ENCODE measurements around the gene UCP2. TPM values are rescaled to one million over a fixed set of nuclear protein-coding genes. Genes with fewer than 3 reads are reported as not detected.

UCP2 gene
- total and polyA plus RNA-seq, 9 of the 15 experiments (the other 6 are each of a cell fraction or from before 2014, with no cell fraction given): 19.2 to 216 (median 87.9) TPM

DNA sequence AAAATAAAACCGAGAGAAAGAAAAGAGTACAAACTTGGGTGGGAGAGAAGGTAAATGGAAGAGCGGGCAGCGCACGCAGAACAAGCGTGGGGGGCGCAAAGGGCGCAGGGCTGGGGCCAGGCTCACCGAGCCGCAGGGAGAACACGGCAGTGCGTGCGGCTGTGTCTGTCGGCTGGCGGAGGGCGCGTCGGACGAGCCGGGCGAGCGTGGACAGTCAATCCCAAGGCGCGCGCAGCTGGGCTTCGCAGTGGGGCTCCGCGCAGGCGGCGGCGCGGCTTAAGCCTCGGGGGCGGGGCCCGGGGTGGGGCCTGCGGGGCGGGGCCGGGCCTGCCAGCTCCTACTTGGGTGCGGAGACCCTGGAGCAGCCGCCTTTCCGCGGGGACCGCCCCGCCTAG lies at the start of gene UCP2 (continued):
- no peak for TF ChIP-seq CBFA2T2 (conservative IDR thresholded peaks at IDR 0.05)
- no peak for TF ChIP-seq MECOM (CRISPR knock-in tag; IDR thresholded peaks at IDR 0.05)
- no peak; the same call in 1 of the 2 replicates for TF ChIP-seq NR2C2 (CRISPR knock-in tag; IDR thresholded peaks at IDR 0.05)
- TF ChIP-seq NR2C2 (tag; IDR thresholded peaks at IDR 0.05): no peak
- TF ChIP-seq SIN3A (IDR thresholded peaks at IDR 0.05; ENCODE audit: borderline replicate concordance in 2 of 2, control insufficient read depth in 1 of 2, low read depth in 2 of 2, low read length in 2 of 2): peak in 1 of 2 experiments; percentile 87; a peak in 1 of 4 replicates
- peak; percentile 29 for TF ChIP-seq RBBP5 (IDR thresholded peaks at IDR 0.05; ENCODE audit: borderline replicate concordance, insufficient read depth, low read length, poor library complexity, severe bottlenecking)
- no peak for TF ChIP-seq RFX1 (IDR thresholded peaks at IDR 0.05)
- no peak for TF ChIP-seq RFX7 (CRISPR knock-in tag; IDR thresholded peaks at IDR 0.05)
- TF ChIP-seq RHOXF2B (CRISPR knock-in tag; conservative IDR thresholded peaks at IDR 0.05): no peak
- TF ChIP-seq ZFP1 (CRISPR knock-in tag; IDR thresholded peaks at IDR 0.05): no peak
- TF ChIP-seq CBX8 (IDR thresholded peaks at IDR 0.05; ENCODE audit: borderline replicate concordance, extremely low read depth, low read depth, low read length, poor library complexity, severe bottlenecking): no peak
- no peak for TF ChIP-seq SRSF9 (IDR thresholded peaks at IDR 0.05; ENCODE audit: borderline replicate concordance, low read depth, low read length)
- no peak for TF ChIP-seq SRSF1 (IDR thresholded peaks at IDR 0.05; ENCODE audit: low read depth, low read length)
- no peak; the same call in 1 of the 2 replicates for TF ChIP-seq SMARCE1 (IDR thresholded peaks at IDR 0.05)
- no peak for TF ChIP-seq ZNF133 (CRISPR knock-in tag; IDR thresholded peaks at IDR 0.05)
- TF ChIP-seq ZBTB40 (IDR thresholded peaks at IDR 0.05): no peak; the same call in 1 of the 2 replicates
- no peak for TF ChIP-seq ZBTB40 (CRISPR knock-in tag; IDR thresholded peaks at IDR 0.05)
- TF ChIP-seq ZNF586 (CRISPR knock-in tag; conservative IDR thresholded peaks at IDR 0.05): no peak
- no peak for TF ChIP-seq ZNF668 (CRISPR knock-in tag; IDR thresholded peaks at IDR 0.05)
- no peak for TF ChIP-seq HMG20A (CRISPR knock-in tag; conservative IDR thresholded peaks at IDR 0.05)
- TF ChIP-seq DNMT1 (IDR thresholded peaks at IDR 0.05): no peak
- TF ChIP-seq ZNF778 (CRISPR knock-in tag; IDR thresholded peaks at IDR 0.05): no peak
- no peak for TF ChIP-seq KLF1 (tag; IDR thresholded peaks at IDR 0.05)

Measured in K562 (cell line).